H9 (cell line): ENCODE data around the gene OR9Q1. TPM values are rescaled to one million over a fixed set of nuclear protein-coding genes. Genes with fewer than 3 reads are reported as not detected.

ENCODE experiments used
- DNase-seq: peaks from one replicate; pipeline ENCODE4 v3.0.0-alpha.2; 2017
- H2AFZ ChIP-seq: one replicate; pipeline ENCODE4 v1.6.1; 2013; ENCODE audit warnings: mild to moderate bottlenecking, low read length, control low read depth, moderate library complexity
- H2AK5ac ChIP-seq: 2 replicates; pipeline ENCODE4 v1.6.1; 2013; ENCODE audit warnings: low read length, control low read depth, mixed read lengths; ENCODE audit not compliant: insufficient read length
- H2BK120ac ChIP-seq: one replicate; pipeline ENCODE4 v1.6.1; 2013; ENCODE audit warnings: low read depth, mild to moderate bottlenecking, low read length, control low read depth, inconsistent platforms; ENCODE audit not compliant: poor library complexity, severe bottlenecking
- H2BK12ac ChIP-seq: 2 replicates; pipeline ENCODE4 v1.6.1; 2013; ENCODE audit warnings: low read length, control low read depth, mixed read lengths, low read depth; ENCODE audit not compliant: insufficient read length
- H2BK15ac ChIP-seq: 2 replicates; pipeline ENCODE4 v1.6.1; 2013; ENCODE audit warnings: low read depth, low read length, control low read depth
- H2BK20ac ChIP-seq: one replicate; pipeline ENCODE4 v1.6.1; 2013; ENCODE audit warnings: low read depth, mild to moderate bottlenecking, low read length, control low read depth, inconsistent platforms; ENCODE audit not compliant: poor library complexity, severe bottlenecking
- H2BK5ac ChIP-seq: 2 replicates; pipeline ENCODE4 v1.6.1; 2013; ENCODE audit warnings: low read length, control low read depth, mixed read lengths; ENCODE audit not compliant: insufficient read length
- H3K14ac ChIP-seq: 2 replicates; pipeline ENCODE4 v1.6.1; 2013; ENCODE audit warnings: low read length, control low read depth; ENCODE audit not compliant: insufficient read depth
- H3K18ac ChIP-seq: 2 replicates; pipeline ENCODE4 v1.6.1; 2013; ENCODE audit warnings: low read depth, mild to moderate bottlenecking, mixed read lengths, low read length, control low read depth; ENCODE audit not compliant: insufficient read length
- H3K23ac ChIP-seq: 2 replicates; pipeline ENCODE4 v1.6.1; 2013; ENCODE audit warnings: low read length, control low read depth, mixed read lengths, low read depth; ENCODE audit not compliant: insufficient read length
- H3K23me2 ChIP-seq: 2 replicates; pipeline ENCODE4 v1.6.1; 2013; ENCODE audit warnings: low read depth, mild to moderate bottlenecking, mixed read lengths, low read length, control low read depth; ENCODE audit not compliant: insufficient read length, poor library complexity, severe bottlenecking
- H3K27ac ChIP-seq: 2 replicates; pipeline ENCODE4 v1.5.1; 2013; ENCODE audit warnings: low read length, control low read depth, mixed read lengths, low read depth; ENCODE audit not compliant: insufficient read length
- H3K27me3 ChIP-seq: 2 replicates; pipeline ENCODE4 v1.6.1; 2013; ENCODE audit warnings: low read length, control low read depth, inconsistent platforms; ENCODE audit not compliant: insufficient read depth
- H3K4ac ChIP-seq: 2 replicates; pipeline ENCODE4 v1.6.1; 2013; ENCODE audit warnings: low read depth, mild to moderate bottlenecking, control low read depth, inconsistent platforms, low read length, moderate library complexity
- H3K4me1 ChIP-seq: 2 replicates; pipeline ENCODE4 v1.6.1; 2013; ENCODE audit warnings: low read length, control low read depth, inconsistent platforms; ENCODE audit not compliant: insufficient read depth
- H3K4me2 ChIP-seq: 2 replicates; pipeline ENCODE4 v1.6.1; 2013; ENCODE audit warnings: low read length, control low read depth, mixed read lengths; ENCODE audit not compliant: insufficient read length, insufficient read depth
- H3K56ac ChIP-seq: 2 replicates; pipeline ENCODE4 v1.6.1; 2013; ENCODE audit warnings: low read depth, mild to moderate bottlenecking, mixed read lengths, low read length, control low read depth; ENCODE audit not compliant: insufficient read length
- H3K79me1 ChIP-seq: 2 replicates; pipeline ENCODE4 v1.6.1; 2013; ENCODE audit warnings: low read depth, mild to moderate bottlenecking, moderate library complexity, low read length, control low read depth, inconsistent platforms; ENCODE audit not compliant: insufficient read depth, poor library complexity, severe bottlenecking
- H3K79me2 ChIP-seq: 2 replicates; pipeline ENCODE4 v1.6.1; 2013; ENCODE audit warnings: low read length, control low read depth, inconsistent platforms; ENCODE audit not compliant: insufficient read depth
- H3K9ac ChIP-seq: 2 replicates; pipeline ENCODE4 v1.6.1; 2013; ENCODE audit warnings: low read length, control low read depth, mixed read lengths; ENCODE audit not compliant: insufficient read length; ENCODE audit errors: extremely low read depth
- H3K9me3 ChIP-seq: one replicate; pipeline ENCODE4 v1.6.1; 2013; ENCODE audit warnings: low read depth, low read length, inconsistent platforms; ENCODE audit not compliant: control insufficient read depth
- H3T11ph ChIP-seq: one replicate; pipeline ENCODE4 v1.6.1; 2013; ENCODE audit warnings: mild to moderate bottlenecking, low read length, control low read depth, inconsistent platforms
- H4K20me1 ChIP-seq: one replicate; pipeline ENCODE4 v1.6.1; 2013; ENCODE audit not compliant: control insufficient read depth, insufficient read length, insufficient read depth
- H4K5ac ChIP-seq: 2 replicates; pipeline ENCODE4 v1.6.1; 2013; ENCODE audit warnings: low read depth, mild to moderate bottlenecking, mixed read lengths, low read length, control low read depth; ENCODE audit not compliant: insufficient read length
- H4K8ac ChIP-seq: replicated peaks from 2 replicates; pipeline ENCODE4 v1.6.1; 2013; ENCODE audit warnings: low read length, control low read depth, mixed read lengths, low read depth; ENCODE audit not compliant: insufficient read length
- H4K91ac ChIP-seq: 2 replicates; pipeline ENCODE4 v1.6.1; 2013; ENCODE audit warnings: low read depth, mild to moderate bottlenecking, moderate library complexity, mixed read lengths, low read length, control low read depth; ENCODE audit not compliant: insufficient read length
- H3K27ac Mint-ChIP-seq, 3 experiments: 2 replicates in 2 of 3; 3 replicates in 1 of 3; pipeline ENCODE4 v1.8.0; 2020 to 2021; ENCODE audit warnings: mixed read lengths in 3 of 3, mild to moderate bottlenecking in 1 of 3, moderate library complexity in 1 of 3
- H3K27me3 Mint-ChIP-seq: 2 replicates; pipeline ENCODE4 v1.8.0; 2021; ENCODE audit warnings: low read depth, mild to moderate bottlenecking, moderate library complexity, mixed read lengths
- H3K36me3 Mint-ChIP-seq, 3 experiments: 2 replicates in 2 of 3; 3 replicates in 1 of 3; pipeline ENCODE4 v1.8.0; 2020 to 2021; ENCODE audit warnings: low read depth in 3 of 3, mixed read lengths in 3 of 3; ENCODE audit not compliant: insufficient read depth in 1 of 3
- H3K4me1 Mint-ChIP-seq, 2 experiments: 2 replicates each; pipeline ENCODE4 v1.8.0; 2020; ENCODE audit warnings: mixed read lengths in 2 of 2
- H3K4me3 Mint-ChIP-seq, 2 experiments: 2 replicates in 1 of 2; 3 replicates in 1 of 2; pipeline ENCODE4 v1.8.0; 2020 to 2021; ENCODE audit warnings: mild to moderate bottlenecking in 2 of 2, mixed read lengths in 2 of 2, moderate library complexity in 1 of 2
- H3K9me3 Mint-ChIP-seq, 2 experiments: 2 replicates in 1 of 2; 3 replicates in 1 of 2; pipeline ENCODE4 v1.8.0; 2020; ENCODE audit warnings: mild to moderate bottlenecking in 2 of 2, mixed read lengths in 2 of 2, moderate library complexity in 1 of 2
- WGBS: extraction: QIAGEN DNeasy Blood & Tissue Kit; methylation state at CpG from one replicate; pipeline ENCODE4 v1.1.7; 2013; ENCODE audit warnings: missing lambda C conversion rate, low lambda C conversion rate, mixed read lengths; ENCODE audit not compliant: insufficient read length; ENCODE audit errors: extremely low coverage; 5-methylcytosine and 5-hydroxymethylcytosine counted together
- total RNA-seq: library from RNA; stranded (reverse); gene quantifications from 2 replicates; pipeline ENCODE4 v1.2.1, GENCODE V29; 2021
- TF ChIP-seq, protein P1 (sequence below): fragments of 200-600 bp; sonication (generic); conservative IDR thresholded peaks from 3 replicates; pipeline ENCODE4 v1.8.0; 2021; ENCODE audit warnings: antibody characterized with exemption, mild to moderate bottlenecking

Gene OR9Q1
- total RNA-seq, 1 experiment from 2014 or later: not detected

- Histone ChIP-seq H3K9ac (no peak overlapping the region), H3K9me3 (no peaks in the 10 kb centered on the region), H3T11ph (no peak overlapping the region), H2BK15ac (no peak overlapping the region), H3K4me2 (no peak overlapping the region), H3K23me2 (no peaks in the 10 kb centered on the region), H2AK5ac (no peak overlapping the region), H2BK20ac (no peak overlapping the region), H3K4ac (no peak overlapping the region), H3K27ac (no peak overlapping the region), H3K79me1 (no peaks in the 10 kb centered on the region), H2BK5ac (no peak overlapping the region), H4K20me1 (no peaks in the 10 kb centered on the region), H3K27me3 (no peaks in the 10 kb centered on the region), H3K23ac (no peak overlapping the region), H3K79me2 (no peaks in the 10 kb centered on the region), H4K91ac (no peak overlapping the region), H2AFZ (no peak overlapping the region), H3K18ac (no peak overlapping the region), H4K5ac (no peak overlapping the region), H2BK120ac (no peak overlapping the region), H2BK12ac (no peak overlapping the region), H3K14ac (no peak overlapping the region), H3K56ac (no peak overlapping the region), H3K4me1 (no peaks in the 10 kb centered on the region), H4K8ac (no peak overlapping the region)
- WGBS: no CpG with 5 or more reads among the region's 6 CpGs
- Mint-ChIP-seq H3K36me3 (no peaks in the 10 kb centered on the region), H3K27ac (no peak overlapping the region), H3K4me1 (peaks cover 14% of the 10 kb centered on the region in 2 experiments), H3K9me3 (no peaks in the 10 kb centered on the region; a peak in 1 of 5 replicates), H3K27me3 (no peaks in the 10 kb centered on the region), H3K4me3 (no peak overlapping the region)
- TF ChIP-seq, protein P1, sequence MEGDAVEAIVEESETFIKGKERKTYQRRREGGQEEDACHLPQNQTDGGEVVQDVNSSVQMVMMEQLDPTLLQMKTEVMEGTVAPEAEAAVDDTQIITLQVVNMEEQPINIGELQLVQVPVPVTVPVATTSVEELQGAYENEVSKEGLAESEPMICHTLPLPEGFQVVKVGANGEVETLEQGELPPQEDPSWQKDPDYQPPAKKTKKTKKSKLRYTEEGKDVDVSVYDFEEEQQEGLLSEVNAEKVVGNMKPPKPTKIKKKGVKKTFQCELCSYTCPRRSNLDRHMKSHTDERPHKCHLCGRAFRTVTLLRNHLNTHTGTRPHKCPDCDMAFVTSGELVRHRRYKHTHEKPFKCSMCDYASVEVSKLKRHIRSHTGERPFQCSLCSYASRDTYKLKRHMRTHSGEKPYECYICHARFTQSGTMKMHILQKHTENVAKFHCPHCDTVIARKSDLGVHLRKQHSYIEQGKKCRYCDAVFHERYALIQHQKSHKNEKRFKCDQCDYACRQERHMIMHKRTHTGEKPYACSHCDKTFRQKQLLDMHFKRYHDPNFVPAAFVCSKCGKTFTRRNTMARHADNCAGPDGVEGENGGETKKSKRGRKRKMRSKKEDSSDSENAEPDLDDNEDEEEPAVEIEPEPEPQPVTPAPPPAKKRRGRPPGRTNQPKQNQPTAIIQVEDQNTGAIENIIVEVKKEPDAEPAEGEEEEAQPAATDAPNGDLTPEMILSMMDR: peak; percentile 50
- no peak for DNase-seq
Observed at GRCh38 chr11:58068655-58069054, 45.0 kb downstream of the OR9Q1 start.
